Hepatocyte (in vitro differentiated cells): ENCODE data around the gene ZSCAN32.

Source experiments
- CTCF ChIP-seq: fragments of 200-600 bp; sonication (generic); IDR thresholded peaks from 2 replicates; pipeline ENCODE4 v1.5.1; 2016; ENCODE audit warnings: antibody characterized with exemption, mild to moderate bottlenecking; ENCODE audit not compliant: poor library complexity
- EZH2 ChIP-seq: fragments of 200-600 bp; sonication (generic); IDR thresholded peaks from 2 replicates; pipeline ENCODE4 v1.6.1; 2016; ENCODE audit warnings: antibody characterized with exemption, mild to moderate bottlenecking, borderline replicate concordance
- EZH2phosphoT487 ChIP-seq: fragments of 200-600 bp; sonication (generic); IDR thresholded peaks from one replicate; pipeline ENCODE4 v1.6.1; 2018; ENCODE audit warnings: antibody characterized with exemption, mild to moderate bottlenecking, low read depth, moderate library complexity; ENCODE audit not compliant: unreplicated experiment, severe bottlenecking

GRCh38 chr16:3439637-3440036, 38.8 kb upstream of the ZSCAN32 start:
- TF ChIP-seq CTCF (no peak), EZH2 (no peak), EZH2phosphoT487 (no peak)
